Small intestine (tissue), 7 donors: ENCODE measurements around the gene ARHGEF4. TPM values are rescaled to one million over a fixed set of nuclear protein-coding genes. Genes with fewer than 3 reads are reported as not detected.

Experiments used
- DNase-seq, 2 donors: peaks; one replicate each; pipeline versions ENCODE4 v3.0.0 to v3.0.0-alpha.2; 2013
- FAIRE-seq: peaks from 2 replicates; lab custom pipeline; 2012; peaks lifted over from hg19 to GRCh38; lab: Jason Lieb, UNC
- H3K27ac ChIP-seq, 3 donors: one replicate each; pipeline ENCODE4 v1.5.1; 2013; ENCODE audit warnings: low read length in 2 of 3, mild to moderate bottlenecking in 2 of 3, control low read depth in 1 of 3, inconsistent platforms in 1 of 3, low read depth in 1 of 3, moderate library complexity in 1 of 3
- H3K27me3 ChIP-seq, 3 donors: one replicate each; pipeline ENCODE4 v1.6.1; 2013; ENCODE audit warnings: low read length in 3 of 3, inconsistent platforms in 1 of 3; ENCODE audit not compliant: control insufficient read depth in 3 of 3, insufficient read depth in 3 of 3
- H3K36me3 ChIP-seq, 3 donors: one replicate each; pipeline ENCODE4 v1.6.1; 2013; ENCODE audit warnings: low read length in 3 of 3, inconsistent platforms in 1 of 3, low read depth in 1 of 3, mild to moderate bottlenecking in 1 of 3, moderate library complexity in 1 of 3; ENCODE audit not compliant: control insufficient read depth in 3 of 3, insufficient read depth in 2 of 3
- H3K4me1 ChIP-seq, 3 donors: one replicate each; pipeline ENCODE4 v1.6.1; 2013; ENCODE audit warnings: low read length in 2 of 3, inconsistent platforms in 1 of 3, low read depth in 1 of 3, mild to moderate bottlenecking in 1 of 3, moderate library complexity in 1 of 3; ENCODE audit not compliant: control insufficient read depth in 3 of 3, insufficient read depth in 2 of 3
- H3K4me3 ChIP-seq, 3 donors: one replicate each; pipeline ENCODE4 v1.5.1; 2013; ENCODE audit warnings: low read length in 3 of 3, control low read depth in 1 of 3, inconsistent platforms in 1 of 3, low read depth in 1 of 3, mild to moderate bottlenecking in 1 of 3, moderate library complexity in 1 of 3
- H3K9me3 ChIP-seq, 2 donors: one replicate each; pipeline ENCODE4 v1.6.1; 2013; ENCODE audit warnings: low read depth in 1 of 2, low read length in 1 of 2; ENCODE audit not compliant: control insufficient read depth in 2 of 2, insufficient read depth in 1 of 2
- WGBS, 3 donors: extraction: QIAGEN DNeasy Blood & Tissue Kit; methylation state at CpG; one replicate each; pipeline ENCODE4 v1.1.7; 2013; 5-methylcytosine and 5-hydroxymethylcytosine counted together
- polyA plus RNA-seq, 4 donors: library from polyadenylated mRNA; stranded (reverse) in 3 of 4; unstranded in 1 of 4; fragments of 200-250 nt in 3 of 4; fragments of 120-200 nt in 1 of 4; gene quantifications; one replicate each; pipeline versions ENCODE4 v1.2.1 to v1.2.3, GENCODE V29; 2013
- donor health status: healthy with polysubstance abuse.
- donor health status: control.
- donor health status: control.
- donor health status: Bipolar disorder and iron deficiency.
- donor health status: healthy.

Gene ARHGEF4
- polyA plus RNA-seq, 4 donors = 0.22 to 2.8 (median 0.83) TPM; not detected in 1

DNA sequence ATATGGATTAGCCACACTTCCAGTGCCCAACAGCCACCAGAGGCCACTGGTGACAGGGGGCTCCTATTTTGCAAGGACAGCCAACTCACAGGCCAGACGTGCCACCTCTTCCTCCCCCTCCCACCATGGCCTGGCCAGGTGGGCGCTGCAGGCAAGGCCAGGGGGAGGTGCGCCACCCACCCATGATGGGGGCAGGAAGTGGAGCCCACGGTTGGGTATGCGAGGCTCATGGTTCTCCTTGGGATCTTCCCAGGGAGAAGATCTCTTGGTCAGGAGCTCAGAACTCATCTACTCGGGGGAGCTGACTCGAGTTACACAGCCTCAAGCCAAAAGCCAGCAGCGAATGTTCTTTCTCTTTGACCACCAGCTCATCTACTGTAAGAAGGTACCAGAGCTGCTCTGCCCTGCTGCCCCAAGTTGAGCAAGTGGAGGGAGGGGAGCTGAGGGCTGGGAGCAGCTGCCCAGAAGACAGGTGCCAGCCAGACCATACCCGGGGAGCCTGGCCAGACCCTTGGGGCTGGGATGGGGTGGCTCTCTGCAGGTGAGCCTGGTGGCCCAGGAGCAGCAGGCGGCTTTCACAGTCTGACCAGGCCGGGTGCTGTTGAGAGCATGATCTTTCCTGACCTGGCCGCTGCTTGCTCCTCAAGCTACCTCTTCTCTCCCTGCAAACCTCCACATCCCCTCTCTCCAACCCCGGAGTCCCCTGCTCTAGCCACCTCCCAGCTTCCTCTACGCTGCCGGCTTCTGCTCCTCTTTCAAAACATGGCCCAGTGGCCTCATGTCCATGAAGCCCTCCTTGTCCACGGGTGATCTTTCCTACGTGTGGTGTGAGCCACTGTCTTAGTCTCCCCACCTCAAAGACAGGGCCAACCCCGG lies 206.7 kb downstream of the ARHGEF4 start:
- Histone ChIP-seq H3K4me1 (no peaks in the 10 kb centered on the region), H3K9me3 (no peaks in the 10 kb centered on the region), H3K36me3 (peaks cover 3 to 32% (median 4%) of the 10 kb centered on the region in 3 donors), H3K27ac (no peak overlapping the region), H3K4me3 (no peak overlapping the region), H3K27me3 (peaks cover 3 to 28% (median 7%) of the 10 kb centered on the region in 3 donors)
- DNase-seq (no peak), FAIRE-seq (no peak)
- WGBS, 3 donors = 85 to 91% (median 90%) methylated on average over 18 of the region's 18 CpGs

GRCh38 chr2:131044075-131044756 lies 207.5 kb downstream of the ARHGEF4 start:
- 85 to 95% (median 90%) methylated on average over 18 to 24 of the region's 24 CpGs for WGBS, 3 donors
- no peak overlapping the region for H3K27ac ChIP-seq
- no peaks in the 10 kb centered on the region for H3K9me3 ChIP-seq
- no peaks in the 10 kb centered on the region for H3K4me1 ChIP-seq
- peaks cover 3 to 40% (median 9%) of the 10 kb centered on the region in 3 donors for H3K36me3 ChIP-seq
- H3K27me3 ChIP-seq = peaks cover 3 to 22% (median 7%) of the 10 kb centered on the region in 3 donors
- H3K4me3 ChIP-seq = no peak overlapping the region
- no peak for FAIRE-seq
- DNase-seq = no peak

GRCh38 chr2:131044757-131045150 lies 208.0 kb downstream of the ARHGEF4 start:
- WGBS, 3 donors = 94 to 97% (median 94%) methylated on average over 11 of the region's 11 CpGs
- FAIRE-seq = no peak

DNA sequence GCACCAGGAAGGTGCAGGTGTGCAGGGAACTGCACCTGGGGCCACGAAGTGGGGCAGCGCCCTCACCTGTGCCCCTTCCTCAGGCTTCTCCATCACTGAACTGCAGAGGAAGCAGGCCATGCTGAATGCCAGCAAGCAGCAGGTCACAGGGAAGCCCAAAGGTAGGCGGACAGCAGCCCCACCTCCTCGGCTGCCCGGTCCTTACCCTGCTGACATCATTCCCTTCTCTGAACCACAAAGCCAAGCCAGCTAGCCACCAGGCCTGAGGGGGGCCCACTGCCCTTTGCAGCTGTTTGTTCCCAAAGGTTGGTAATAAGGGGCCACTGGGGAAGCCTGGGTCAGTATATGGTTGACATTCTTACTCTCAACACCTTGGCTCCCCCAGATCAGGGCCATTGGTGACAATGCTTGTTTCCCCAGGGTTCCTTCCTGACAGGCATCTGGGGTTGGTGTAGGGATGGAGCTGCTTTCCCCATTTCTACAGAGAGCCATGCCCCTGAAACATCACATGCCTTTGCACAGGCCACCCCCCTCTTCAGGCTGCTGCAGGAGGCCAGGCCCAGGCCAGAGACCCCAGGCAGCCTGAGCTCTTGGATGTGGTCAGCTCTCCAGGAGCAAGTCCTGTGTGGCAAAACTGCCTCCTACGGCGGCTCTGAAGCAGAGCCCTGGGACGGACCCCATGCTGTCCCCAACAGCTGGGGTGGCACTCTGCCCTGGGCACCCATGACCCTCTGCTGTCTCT lies 208.7 kb downstream of the ARHGEF4 start:
- WGBS, 3 donors = 88 to 92% (median 91%) methylated on average over 7 to 8 of the region's 8 CpGs

More at GRCh38 chr2:131044757-131045150, 208.0 kb downstream of the ARHGEF4 start:
- Histone ChIP-seq H3K4me1 (no peaks in the 10 kb centered on the region), H3K9me3 (no peaks in the 10 kb centered on the region), H3K36me3 (peaks cover 6 to 42% (median 12%) of the 10 kb centered on the region in 3 donors), H3K27ac (no peak overlapping the region), H3K27me3 (peaks cover 3 to 18% (median 7%) of the 10 kb centered on the region in 3 donors), H3K4me3 (no peak overlapping the region)
- no peak for DNase-seq

DNA sequence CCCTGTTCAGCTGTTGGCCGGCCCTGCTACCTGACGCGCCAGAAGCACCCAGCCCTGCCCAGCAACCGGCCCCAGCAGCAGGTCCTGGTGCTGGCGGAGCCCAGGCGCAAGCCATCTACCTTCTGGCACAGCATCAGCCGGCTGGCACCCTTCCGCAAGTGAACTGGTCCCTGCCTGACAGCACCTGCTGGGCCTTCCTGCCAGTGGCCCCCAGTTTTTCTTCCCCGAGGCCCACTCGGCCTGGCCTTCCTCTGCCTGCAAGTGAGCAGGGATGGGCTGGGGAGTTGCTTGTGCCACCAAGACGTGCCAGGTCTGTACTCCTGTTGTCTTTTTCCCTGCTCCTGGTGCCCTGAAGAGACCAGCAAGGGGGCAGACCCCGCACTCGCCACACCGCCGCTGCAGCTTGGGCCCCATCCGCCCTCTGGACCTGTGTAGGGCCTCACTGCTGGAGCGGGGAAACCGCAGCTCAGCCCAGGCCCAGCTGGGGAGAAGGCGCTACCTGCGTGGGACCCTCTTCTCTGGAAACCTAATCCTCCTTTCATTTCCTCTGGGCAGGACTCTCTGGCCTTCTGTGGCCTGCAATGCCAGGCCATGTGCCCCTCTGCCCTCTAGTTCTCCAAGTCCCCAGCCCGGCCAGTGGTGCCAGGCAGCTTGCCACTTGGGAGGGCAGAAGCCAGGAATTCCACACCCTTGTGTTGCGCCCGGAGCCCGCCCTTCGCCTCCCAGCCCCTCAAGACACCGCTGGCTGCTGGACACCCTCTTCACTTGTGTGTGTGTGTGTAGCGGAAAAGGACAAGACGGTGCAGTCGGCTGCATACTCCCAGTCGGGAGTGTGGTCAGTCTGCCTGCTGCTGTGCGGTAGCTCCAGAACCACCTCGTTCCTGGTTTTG lies 209.6 kb downstream of the ARHGEF4 start:
- WGBS, 3 donors = 90 to 94% (median 91%) methylated on average over 31 to 32 of the region's 32 CpGs
- DNase-seq = no peak
- FAIRE-seq = no peak
- Histone ChIP-seq H3K4me1 (no peaks in the 10 kb centered on the region), H3K27me3 (peaks cover 0 to 3% (median 0%) of the 10 kb centered on the region in 3 donors), H3K9me3 (no peaks in the 10 kb centered on the region), H3K4me3 (no peak overlapping the region), H3K27ac (no peak overlapping the region), H3K36me3 (peaks cover 16 to 50% (median 19%) of the 10 kb centered on the region in 3 donors)

More for the DNA sequence above, 208.7 kb downstream of the ARHGEF4 start:
- Histone ChIP-seq H3K4me1 (no peaks in the 10 kb centered on the region), H3K36me3 (peaks cover 12 to 45% (median 16%) of the 10 kb centered on the region in 3 donors), H3K27me3 (peaks cover 0 to 11% (median 0%) of the 10 kb centered on the region in 3 donors), H3K27ac (no peak overlapping the region), H3K4me3 (no peak overlapping the region), H3K9me3 (no peaks in the 10 kb centered on the region)
- FAIRE-seq = no peak
- DNase-seq = no peak

GRCh38 chr2:131046918-131047652 lies 210.4 kb downstream of the ARHGEF4 start:
- Histone ChIP-seq H3K36me3 (peaks cover 20 to 48% (median 23%) of the 10 kb centered on the region in 3 donors), H3K4me3 (no peak overlapping the region), H3K9me3 (no peaks in the 10 kb centered on the region), H3K4me1 (no peaks in the 10 kb centered on the region), H3K27ac (no peak overlapping the region), H3K27me3 (no peaks in the 10 kb centered on the region)
- 89 to 91% (median 89%) methylated on average over 18 of the region's 18 CpGs for WGBS, 3 donors
- FAIRE-seq (no peak), DNase-seq (no peak)

GRCh38 chr2:131047920-131048560 lies 211.3 kb downstream of the ARHGEF4 start:
- Histone ChIP-seq H3K4me3 (no peak overlapping the region), H3K9me3 (no peaks in the 10 kb centered on the region), H3K27me3 (no peaks in the 10 kb centered on the region), H3K36me3 (peaks cover 27 to 56% (median 33%) of the 10 kb centered on the region in 3 donors), H3K4me1 (no peaks in the 10 kb centered on the region), H3K27ac (no peak overlapping the region)
- 81 to 90% (median 85%) methylated on average over 11 of the region's 11 CpGs for WGBS, 3 donors
- no peak for DNase-seq
- no peak for FAIRE-seq
